ENCODE measurements around the gene OR5J2.
"Not testable (repeated sequence)": the region's sequence is repeated elsewhere in the genome, so short reads cannot be mapped to it uniquely, and the experiment has no call there.

Gene OR5J2

GRCh38 chr11:56176318-56176717 is at the start of gene OR5J2:
OR5J2 (plus strand) TSS chr11:56176618; CDS start chr11:56176618, 0 bp downstream.
- in situ Hi-C loops (cut with MboI; ENCODE audit: low pct_unique_long_range_greater_than_20kb, low sequenced_read_pairs) = no loop called here

GRCh38 chr11:56140151-56140661 is 36.2 kb upstream of the OR5J2 start, which contains the start of gene OR8J3:
OR8J3 (minus strand) TSS chr11:56140201; CDS start chr11:56137718, 2,483 bp downstream.
- in situ Hi-C loops (cut with MboI; ENCODE audit: low pct_unique_long_range_greater_than_20kb, low sequenced_read_pairs) = no loop called here
- no peak for DNase-seq

More at GRCh38 chr11:56176318-56176717, at the start of gene OR5J2:
- DNase-seq = no peak

DNA sequence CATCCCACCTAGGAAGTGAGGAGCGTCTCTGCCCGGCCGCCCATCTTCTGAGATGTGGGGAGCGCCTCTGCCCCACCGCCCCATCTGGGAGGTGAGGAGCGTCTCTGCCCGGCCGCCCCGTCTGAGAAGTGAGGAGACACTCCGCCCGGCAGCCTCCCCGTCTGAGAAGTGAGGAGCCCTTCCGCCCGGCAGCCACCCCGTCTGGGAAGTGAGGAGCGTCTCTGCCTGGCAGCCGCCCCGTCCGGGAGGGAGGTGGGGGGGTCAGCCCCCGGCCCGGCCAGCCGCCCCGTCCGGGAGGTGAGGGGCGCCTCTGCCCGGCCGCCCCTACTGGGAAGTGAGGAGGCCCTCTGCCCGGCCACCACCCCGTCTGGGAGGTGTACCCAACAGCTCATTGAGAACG is 32.7 kb upstream of the OR5J2 start:
- DNase-seq; in situ Hi-C loops (cut with MboI; ENCODE audit: low pct_unique_long_range_greater_than_20kb, low sequenced_read_pairs): not testable (repeated sequence)

- in situ Hi-C loops (cut with MboI; ENCODE audit: low pct_unique_long_range_greater_than_20kb, low sequenced_read_pairs) = no loop called here
- DNase-seq = no peak
These were observed 25.0 kb upstream of the OR5J2 start for GRCh38 chr11:56151376-56151775.

DNA sequence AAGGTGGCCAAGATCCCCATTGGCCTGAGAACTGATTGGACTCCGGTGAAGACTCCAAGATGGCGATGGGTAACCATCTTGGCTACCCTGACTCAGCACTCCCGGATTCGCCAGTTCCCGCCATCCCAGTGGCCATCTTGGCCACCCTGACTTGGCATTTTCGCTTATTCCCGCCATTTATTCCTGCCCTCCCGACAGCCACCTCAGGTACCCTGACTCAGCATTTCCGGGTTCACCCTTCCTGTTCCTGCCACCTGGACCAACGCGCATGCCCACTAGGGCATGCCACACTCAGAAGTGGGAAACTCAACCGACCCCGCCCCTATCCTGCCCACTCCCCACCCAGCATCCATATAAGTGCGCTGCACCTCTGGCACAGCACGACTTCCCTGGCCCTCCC is 24.1 kb upstream of the OR5J2 start:
- no peak for DNase-seq
- in situ Hi-C loops (cut with MboI; ENCODE audit: low pct_unique_long_range_greater_than_20kb, low sequenced_read_pairs) = no loop called here

DNA sequence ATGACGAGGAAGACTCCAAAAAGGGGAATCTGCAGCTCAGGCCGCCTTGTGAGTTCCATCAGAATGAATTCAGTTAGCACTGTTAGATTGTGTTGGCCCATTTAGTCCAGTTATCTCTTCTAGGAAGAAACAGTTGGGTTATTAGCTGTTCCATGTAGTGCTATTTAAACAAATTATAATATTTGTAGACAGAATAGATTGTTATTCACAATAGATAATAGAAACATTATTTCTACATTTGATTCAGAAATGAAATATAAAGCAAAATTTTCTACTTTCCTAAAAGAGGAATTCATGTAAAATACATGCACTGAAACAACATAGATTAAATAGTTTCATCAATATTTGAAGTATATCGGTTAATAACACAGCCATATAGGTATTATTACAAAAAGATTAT is 16.2 kb upstream of the OR5J2 start, which contains the start of gene OR8K5:
Gene OR8K5, minus strand, starts transcription at position 101 of the 400 bp plus-strand sequence. Its CDS starts 0 bp downstream, at position 101.
- in situ Hi-C loops (cut with MboI; ENCODE audit: low pct_unique_long_range_greater_than_20kb, low sequenced_read_pairs) = no loop called here
- DNase-seq = no peak

DNA sequence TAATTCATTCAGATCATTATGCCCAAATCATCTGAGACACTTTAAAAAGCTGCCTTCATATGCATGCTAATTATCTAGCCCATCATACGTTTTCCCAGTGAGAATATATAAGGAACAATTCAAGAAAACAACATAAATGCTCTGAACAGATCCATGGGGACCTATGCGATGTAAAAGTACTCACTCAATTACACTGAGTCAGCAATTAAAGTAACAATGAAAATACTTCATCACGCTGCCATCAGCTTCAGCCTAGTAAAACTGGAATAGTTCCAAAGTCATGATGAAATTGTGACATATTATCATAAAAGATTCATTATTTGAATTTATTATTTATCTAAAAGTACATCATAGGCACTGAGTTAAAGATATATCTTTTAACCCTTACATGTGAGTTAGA is 12.6 kb upstream of the OR5J2 start:
- no peak for DNase-seq
- in situ Hi-C loops (cut with MboI; ENCODE audit: low pct_unique_long_range_greater_than_20kb, low sequenced_read_pairs) = no loop called here

DNA sequence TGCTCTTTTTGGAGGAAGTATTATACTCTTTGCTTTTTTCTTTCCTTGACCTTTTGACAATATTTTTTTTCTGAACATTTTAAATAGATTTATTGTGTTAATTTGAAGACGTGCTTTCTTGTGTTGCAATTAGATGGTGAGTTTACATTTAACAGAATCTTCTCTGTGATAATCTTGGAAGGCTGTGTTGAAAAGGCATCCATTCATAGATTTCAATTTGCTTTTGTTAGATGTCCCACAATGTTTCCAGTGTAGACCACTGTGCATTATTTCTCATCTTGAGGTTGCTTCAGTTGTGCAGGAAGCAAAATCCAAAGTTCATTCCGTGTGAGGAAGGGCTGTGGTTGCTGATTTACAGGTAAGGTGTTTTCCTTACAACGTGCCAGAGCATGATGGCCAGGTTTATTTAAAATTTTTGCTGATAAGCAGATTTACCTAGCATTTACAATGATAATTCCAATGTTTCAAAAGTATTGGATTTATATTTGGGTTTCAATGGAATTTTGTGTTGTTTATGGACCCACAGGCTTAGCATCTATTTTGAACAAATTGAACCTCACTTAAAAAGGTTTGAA is 4.1 kb upstream of the OR5J2 start:
- in situ Hi-C loops (cut with MboI; ENCODE audit: low pct_unique_long_range_greater_than_20kb, low sequenced_read_pairs) = no loop called here
- DNase-seq = no peak

- in situ Hi-C loops (cut with MboI; ENCODE audit: low pct_unique_long_range_greater_than_20kb, low sequenced_read_pairs) = no loop called here
- no peak for DNase-seq
These were observed 7.0 kb downstream of the OR5J2 start for GRCh38 chr11:56183459-56183858.

- DNase-seq = no peak
- in situ Hi-C loops (cut with MboI; ENCODE audit: low pct_unique_long_range_greater_than_20kb, low sequenced_read_pairs) = no loop called here
These were observed 12.2 kb downstream of the OR5J2 start for GRCh38 chr11:56188602-56189001.

- no peak for DNase-seq
- in situ Hi-C loops (cut with MboI; ENCODE audit: low pct_unique_long_range_greater_than_20kb, low sequenced_read_pairs) = no loop called here
These were observed 20.3 kb downstream of the OR5J2 start for GRCh38 chr11:56196705-56197104.

DNA sequence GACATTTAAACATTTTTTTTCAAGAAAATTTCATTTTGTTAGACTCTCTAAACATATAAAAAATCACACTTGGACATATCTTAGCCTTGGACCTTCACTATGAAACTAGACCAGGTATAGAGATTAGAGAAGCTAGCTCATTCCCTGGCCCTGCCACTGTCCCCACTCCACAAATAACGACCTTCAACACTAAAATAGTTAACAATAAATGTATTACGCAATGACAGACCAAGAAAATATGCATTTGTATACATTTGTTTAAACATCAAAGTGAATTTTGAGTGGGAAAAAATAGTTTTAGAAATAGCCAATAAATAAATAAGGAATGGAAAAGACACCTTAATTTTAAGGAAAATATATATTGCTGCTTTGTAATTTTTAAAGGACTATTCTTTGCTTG is 20.9 kb downstream of the OR5J2 start:
- no peak for DNase-seq
- in situ Hi-C loops (cut with MboI; ENCODE audit: low pct_unique_long_range_greater_than_20kb, low sequenced_read_pairs) = no loop called here

DNA sequence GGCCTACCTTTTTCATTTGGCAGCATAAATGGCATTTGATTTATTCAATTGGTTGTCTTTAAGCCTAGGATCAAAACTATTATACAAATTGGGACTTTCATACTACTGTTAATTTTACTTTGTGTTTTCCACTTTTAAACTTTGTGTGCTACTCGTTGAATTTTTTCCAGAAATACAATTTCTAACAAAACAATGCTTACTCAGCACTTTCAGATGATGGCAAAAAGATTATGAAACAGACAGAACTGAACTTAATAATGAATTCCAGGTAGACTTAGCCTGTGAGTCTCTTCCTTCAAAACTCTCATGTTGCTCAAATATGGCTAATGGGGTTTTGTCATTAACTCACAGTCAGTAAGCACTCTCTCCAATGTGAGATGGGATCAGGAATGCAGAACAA is 31.4 kb downstream of the OR5J2 start:
- in situ Hi-C loops (cut with MboI; ENCODE audit: low pct_unique_long_range_greater_than_20kb, low sequenced_read_pairs) = no loop called here
- DNase-seq = no peak

DNA sequence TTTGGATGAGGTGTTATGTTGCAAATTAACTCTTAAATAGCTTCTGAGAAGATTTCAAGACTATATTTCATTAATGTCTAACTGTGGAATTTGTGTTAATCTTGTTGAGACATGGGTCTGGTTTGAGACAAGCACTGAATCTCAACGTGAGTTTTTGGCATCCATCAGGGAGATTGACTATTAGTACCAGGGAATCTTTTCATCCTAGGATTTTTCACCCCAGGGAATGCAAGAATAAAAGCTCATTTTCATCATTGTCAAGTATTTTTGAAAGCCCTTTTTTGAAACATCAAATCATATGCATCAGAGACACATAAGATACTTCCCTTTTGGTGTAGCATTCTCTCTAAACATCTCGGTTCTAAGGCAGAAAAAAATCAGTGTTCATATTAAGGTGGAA is 38.1 kb downstream of the OR5J2 start:
- DNase-seq = no peak
- in situ Hi-C loops (cut with MboI; ENCODE audit: low pct_unique_long_range_greater_than_20kb, low sequenced_read_pairs) = no loop called here

GRCh38 chr11:56219735-56220134 is 43.3 kb downstream of the OR5J2 start:
- in situ Hi-C loops (cut with MboI; ENCODE audit: low pct_unique_long_range_greater_than_20kb, low sequenced_read_pairs); DNase-seq: not testable (repeated sequence)
